Hepatocyte (in vitro differentiated cells): Measurements from ENCODE around the gene KRTAP4-3.

Source experiments
- CTCF ChIP-seq: fragments of 200-600 bp; sonication (generic); IDR thresholded peaks from 2 replicates; pipeline ENCODE4 v1.5.1; 2016; ENCODE audit warnings: antibody characterized with exemption, mild to moderate bottlenecking; ENCODE audit not compliant: poor library complexity
- EZH2 ChIP-seq: fragments of 200-600 bp; sonication (generic); IDR thresholded peaks from 2 replicates; pipeline ENCODE4 v1.6.1; 2016; ENCODE audit warnings: antibody characterized with exemption, mild to moderate bottlenecking, borderline replicate concordance
- EZH2phosphoT487 ChIP-seq: fragments of 200-600 bp; sonication (generic); IDR thresholded peaks from one replicate; pipeline ENCODE4 v1.6.1; 2018; ENCODE audit warnings: antibody characterized with exemption, mild to moderate bottlenecking, low read depth, moderate library complexity; ENCODE audit not compliant: unreplicated experiment, severe bottlenecking

GRCh38 chr17:41151525-41151924, 16.5 kb downstream of the KRTAP4-3 start:
- TF ChIP-seq CTCF (no peak), EZH2 (no peak), EZH2phosphoT487 (no peak)
